GM19452 (cell line): ENCODE measurements around the gene KSR2.

Source experiments
- ATAC-seq: cut with Tn5 transposase; IDR thresholded peaks from one replicate; pipeline ENCODE4 v1.9.1; 2021; ENCODE audit not compliant: unreplicated experiment

KSR2 gene

DNA sequence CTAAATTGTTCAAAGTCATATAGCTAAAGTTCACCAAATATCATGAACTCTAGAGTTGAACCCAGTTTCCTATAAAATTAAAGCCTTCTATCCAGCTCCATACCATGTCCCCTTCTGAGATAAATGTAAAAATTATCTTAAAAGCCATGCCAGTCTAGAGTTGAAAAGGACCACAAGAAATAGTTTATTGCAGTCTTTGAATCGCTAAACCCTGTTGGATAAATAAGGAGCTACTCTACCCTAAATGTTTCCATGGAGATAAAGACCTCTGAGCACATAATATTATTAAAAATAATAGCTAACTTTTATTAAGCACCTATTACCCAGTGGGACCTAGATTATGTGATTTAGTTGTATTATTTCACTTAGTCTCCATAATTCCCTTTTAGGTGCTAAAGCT lies 379.8 kb downstream of the KSR2 start:
- no peak for ATAC-seq

DNA sequence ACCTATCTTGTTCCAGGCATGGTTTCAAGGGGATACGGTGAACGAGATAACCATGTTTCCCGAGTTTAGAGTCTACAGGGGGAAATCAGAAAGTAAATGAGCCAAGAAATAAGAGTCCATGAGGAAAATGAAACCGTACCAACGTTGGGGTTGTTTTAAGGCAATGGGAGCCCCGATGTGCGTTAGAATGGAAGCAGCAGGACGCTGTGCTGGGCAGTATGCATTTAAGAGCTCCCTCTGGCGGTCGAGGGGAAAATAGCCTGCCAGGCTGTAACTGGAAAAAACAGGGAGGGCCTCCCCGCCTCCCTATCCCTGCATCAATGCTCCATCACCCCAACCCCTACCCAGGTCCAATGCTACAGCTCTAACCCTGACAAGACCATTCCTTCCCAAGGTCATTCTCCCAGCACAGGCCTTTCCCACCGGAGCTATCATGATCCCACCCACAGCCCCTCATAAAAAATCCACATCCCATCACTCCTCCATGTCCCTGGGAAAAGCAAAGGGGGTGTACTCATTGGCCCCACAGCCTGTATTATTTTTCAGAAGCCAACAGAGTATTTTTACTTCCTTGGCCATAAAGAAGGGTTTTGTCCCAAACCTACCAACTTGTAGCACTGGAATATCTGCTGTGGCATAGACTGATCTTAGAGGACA lies 381.0 kb downstream of the KSR2 start:
- ATAC-seq: no peak

DNA sequence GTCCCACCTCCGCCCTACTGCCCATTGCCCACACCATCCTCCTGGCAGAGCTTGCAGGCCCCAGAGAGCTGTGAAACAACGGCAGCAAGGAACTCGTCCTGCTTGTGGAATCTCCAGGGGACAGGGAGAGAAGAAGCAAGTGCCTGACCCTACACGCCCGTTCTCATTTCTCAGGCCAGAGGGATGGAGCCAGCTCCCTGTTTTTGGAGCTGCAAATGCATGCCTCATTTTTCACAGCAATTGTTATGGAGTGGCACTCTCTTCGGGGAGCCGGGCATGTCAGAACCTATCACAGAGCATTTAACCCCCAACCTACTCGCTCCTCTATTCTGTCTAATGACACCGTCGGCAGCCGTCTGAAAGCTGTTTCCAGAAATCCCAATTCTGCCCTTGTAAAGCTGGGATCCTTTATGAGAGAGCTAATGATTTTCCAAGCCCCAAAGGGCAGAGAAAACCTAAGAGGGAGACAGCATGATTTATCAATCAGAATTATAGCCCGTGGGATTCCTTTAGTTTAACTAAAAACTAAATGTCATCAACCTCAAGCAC lies 385.0 kb downstream of the KSR2 start:
- no peak for ATAC-seq

DNA sequence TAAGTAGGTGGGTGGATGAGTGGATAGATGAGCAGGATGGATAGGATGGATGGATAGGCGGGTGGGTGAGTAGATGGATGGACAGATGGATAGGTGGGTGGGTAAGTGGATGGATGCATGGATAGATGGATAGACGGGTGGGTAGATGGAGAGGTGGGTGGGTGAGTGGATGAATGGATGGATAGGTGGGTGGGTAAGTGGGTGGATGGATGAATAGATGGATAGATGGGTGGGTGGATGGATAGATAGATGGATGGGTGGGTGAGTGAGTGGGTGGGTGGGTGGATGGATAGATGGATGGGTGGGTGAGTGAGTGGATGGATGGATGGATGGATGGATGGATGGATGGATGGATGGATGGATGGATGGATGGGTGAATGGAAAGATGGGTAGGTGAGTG lies 385.7 kb downstream of the KSR2 start:
- ATAC-seq: no peak

DNA sequence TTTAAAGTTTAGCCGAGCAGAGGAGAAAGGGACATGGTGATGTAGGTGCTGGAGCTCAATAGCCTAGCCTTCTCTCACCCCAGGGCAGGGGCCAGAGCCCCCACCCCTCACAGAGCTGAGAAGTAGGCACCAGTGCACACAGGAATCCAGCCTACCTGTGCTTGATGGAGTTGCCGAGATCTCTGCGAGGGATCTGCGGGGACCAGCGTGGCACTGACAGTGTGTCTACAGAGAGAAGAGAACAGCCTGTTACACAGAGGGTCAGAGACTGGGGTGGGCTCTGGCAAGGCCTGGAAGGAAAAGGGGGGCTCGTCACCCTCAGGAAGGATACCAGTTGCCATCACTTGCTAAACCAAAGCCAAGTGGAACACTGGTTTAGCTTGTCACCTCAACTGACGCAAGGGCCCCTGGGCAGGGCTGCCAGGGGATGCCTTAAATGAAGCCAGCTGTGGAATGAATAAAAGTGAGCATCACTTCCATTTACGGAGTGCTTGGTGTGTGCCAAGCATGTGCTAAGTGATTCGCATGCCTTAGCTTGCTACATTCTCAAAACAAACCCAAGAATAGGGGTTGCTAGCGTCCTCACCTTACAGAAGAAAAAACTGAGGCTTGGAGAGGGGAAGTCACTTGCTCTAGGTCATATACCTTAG lies 386.5 kb downstream of the KSR2 start:
- ATAC-seq: no peak

DNA sequence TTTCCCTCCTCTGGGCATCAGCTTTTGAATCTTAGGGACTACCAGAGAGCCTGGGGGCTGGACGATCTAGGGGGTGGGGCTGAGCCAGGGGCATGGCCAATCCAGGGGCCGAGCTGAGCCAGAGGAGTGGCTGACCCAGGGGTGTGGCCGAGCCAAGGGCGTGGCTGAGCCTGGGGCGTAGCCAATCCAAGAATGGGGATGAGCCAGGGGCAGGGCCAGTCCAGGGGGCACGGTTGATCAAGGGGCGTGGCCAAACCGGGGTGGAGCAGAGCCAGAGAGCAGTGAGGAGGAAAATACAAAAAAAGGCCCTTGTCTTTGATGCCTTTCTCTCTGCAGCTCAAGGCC lies 388.1 kb downstream of the KSR2 start:
- ATAC-seq: no peak

DNA sequence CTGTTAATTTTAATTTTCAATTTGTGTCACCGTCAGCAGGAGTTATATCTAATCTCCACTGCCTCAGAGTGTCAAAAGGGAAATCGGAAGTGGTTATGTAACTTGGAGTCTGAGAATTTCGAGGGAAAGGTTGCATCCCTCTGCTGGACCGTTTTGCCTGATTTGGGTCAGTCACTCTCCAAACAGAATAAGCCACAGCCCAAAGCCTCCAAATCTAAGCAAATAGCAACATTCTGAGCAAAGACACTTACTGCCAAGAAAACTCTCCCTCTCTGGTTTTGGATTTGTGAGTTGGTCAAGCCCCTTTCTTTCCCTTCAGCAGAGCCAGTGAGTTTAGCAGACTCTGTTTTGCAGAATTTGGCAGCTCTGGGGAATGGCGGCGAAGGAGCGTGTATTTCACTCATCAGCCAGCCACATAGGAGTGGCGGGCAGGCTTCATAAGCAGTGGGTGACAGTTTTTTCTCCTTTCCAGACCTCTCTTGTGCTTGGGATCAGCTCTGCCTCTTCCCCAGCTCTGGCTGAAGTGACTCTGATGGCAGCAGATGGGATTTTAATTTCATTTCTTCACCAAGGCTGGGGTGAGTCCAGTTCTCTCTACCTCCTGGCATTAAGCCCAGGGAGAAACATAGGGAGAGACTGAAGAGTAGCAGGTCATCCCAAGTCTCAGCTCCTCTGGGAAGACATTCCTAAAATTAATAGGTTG lies 388.6 kb downstream of the KSR2 start:
- no peak for ATAC-seq

DNA sequence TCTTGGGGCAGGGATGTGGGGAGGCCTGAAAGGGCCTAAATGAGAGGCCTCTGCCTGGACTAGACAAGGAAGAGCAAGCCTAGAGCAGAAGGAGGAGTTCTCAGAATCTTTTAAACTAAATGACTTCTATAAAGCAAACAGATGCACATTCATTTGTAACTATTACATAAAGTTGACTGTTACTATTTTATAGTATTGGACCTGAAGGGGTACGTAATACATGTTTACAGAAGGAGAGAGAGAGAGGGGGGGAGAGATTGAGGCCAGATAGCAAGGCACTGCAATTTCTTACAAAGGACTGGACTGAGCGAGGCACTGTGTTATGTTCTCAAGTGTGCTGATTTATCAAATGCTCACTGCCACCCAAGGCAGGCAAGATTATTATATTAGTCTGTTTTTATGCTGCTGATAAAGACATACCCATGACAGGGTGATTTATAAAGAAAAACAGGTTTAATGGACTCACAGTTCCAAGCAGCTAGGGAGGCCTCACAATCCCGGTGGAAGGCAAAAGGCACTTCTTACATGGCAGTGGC lies 391.6 kb downstream of the KSR2 start:
- no peak for ATAC-seq

DNA sequence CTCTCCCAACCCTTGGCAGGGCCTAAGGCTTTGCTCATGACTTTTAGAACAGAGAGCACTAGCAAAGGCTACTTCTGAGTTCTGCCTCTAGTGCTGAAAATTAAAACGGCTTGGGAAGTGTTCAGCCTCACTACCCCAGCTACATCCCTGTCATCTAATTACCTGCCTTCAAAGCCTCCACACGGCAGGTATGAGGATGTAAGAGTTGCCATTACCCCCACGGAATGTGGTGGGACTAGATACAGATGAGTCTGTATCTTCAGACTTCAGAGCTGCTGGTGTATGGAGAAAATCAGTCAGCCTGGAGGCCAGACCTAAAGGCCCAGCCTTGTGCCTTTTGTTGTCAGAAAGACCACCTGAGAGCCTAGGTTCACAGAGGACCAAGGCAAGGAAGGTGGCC lies 392.7 kb downstream of the KSR2 start:
- no peak for ATAC-seq

DNA sequence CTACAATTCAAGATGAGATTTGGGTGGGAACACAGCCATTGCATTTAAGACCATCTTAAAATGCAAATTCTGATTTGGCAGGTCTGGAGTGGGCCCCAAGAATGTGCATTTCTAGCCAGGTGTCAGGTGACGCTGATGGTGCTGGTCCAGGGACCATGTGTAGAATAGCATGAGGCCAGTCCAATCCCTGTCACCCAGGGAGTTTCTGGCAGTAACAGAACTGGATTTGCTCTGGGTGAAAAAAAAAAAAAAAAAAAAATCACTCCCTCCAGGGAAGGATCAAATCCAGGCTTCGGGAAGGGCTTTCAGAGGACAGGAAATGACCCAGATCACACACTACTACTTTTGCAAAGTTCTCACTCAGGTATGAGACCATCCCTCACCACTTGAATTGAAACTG lies 394.1 kb downstream of the KSR2 start:
- ATAC-seq: no peak

DNA sequence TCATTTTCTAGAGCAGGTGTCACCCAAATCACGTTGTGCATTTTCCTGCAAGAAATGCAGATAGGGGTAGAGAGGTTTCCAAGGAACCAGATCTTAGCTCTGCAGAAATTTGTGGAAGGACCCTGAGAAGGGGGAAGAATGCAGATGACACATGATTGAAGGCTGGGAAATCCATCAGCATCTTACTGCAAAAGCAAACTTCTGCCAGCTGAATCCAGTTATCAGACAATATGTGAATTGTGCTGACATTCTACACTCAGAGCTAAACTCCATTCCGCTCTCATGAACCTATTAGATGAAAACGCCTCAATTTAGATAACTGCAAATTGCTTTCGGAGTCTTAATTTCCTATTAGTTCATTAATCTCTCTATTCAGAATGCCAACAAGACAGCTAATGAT lies 396.0 kb downstream of the KSR2 start:
- no peak for ATAC-seq

DNA sequence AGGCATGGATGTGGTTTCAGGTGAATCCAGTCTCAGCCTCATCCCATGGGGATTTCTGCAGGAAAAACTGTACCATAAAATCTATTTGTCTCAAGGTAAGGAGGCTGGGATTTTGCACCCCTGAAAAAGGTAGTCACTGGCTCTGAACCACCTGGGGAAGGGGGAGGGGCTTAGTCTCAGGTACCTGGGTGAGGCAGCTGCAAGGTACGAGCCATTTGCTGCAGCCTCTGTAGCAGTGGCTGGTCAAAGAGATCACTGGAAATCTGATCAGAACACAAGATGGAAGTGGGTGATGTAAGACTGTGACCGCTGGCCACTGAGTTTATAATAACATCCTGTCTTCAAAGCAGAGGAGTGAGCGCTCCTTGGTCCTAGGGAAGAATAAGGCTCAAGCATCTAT lies 397.5 kb downstream of the KSR2 start:
- ATAC-seq: no peak

DNA sequence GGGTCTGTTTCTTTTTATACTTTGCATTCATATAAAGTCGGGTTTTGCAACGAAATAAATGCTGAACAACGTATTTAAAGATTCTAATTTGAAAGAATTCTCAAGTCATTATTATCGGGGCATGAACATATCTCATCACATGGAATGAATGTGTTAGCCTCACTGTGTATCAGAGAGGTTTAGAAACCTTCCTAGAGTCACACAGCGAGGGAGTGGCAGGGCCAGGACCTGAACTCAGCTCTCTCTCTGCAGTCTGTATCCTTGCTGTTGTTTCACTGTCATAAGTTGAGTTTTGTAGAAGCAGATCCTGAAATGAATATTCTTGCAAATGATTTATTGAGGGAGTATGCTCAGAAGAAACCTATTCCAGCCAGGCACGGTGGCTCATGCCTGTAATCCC lies 398.2 kb downstream of the KSR2 start:
- no peak for ATAC-seq

DNA sequence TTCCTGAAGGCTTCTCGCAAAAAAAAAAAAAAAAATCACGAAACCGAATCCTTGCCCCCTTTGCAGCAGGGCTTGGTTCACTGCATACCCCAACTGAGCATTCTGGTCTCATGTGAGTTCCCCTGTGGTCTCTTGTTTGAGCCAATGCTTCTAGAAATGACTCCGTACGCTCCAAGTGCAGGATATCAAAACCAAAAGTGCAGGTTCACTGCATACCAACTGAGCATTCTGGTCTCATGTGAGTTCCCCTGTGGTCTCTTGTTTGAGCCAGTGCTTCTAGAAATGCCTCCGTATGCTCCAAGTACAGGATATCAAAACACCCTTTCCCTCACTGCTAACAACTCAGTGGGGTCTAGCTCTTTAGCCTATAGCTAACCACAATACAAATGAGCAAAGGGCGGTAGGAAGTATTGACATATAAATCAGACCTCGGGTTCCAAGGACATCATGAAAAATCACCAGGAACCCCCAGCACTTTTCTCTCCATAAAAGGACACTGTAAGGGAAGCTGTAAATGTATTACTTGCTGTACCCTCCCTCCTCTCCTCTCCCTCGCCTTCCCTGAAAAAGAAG lies 401.1 kb downstream of the KSR2 start:
- ATAC-seq: no peak

DNA sequence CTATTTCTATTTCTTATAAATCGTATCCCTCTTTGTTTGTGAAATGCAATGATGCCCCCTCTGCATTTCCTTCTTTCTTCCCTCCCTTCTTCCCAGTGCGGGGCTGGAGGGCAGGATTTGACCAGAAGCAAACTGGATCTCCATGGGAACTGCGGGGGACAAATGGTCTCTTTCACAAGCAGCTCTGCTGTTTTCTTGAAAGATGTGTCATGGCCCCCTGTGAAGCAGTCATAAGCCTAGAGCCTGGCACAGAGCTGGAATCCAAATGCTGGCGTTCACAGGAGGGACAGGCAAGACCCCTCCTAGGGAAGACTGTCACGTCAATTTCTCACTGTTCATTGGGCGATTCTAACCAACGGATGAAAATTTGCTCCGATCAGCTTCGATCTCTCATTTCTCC lies 403.9 kb downstream of the KSR2 start:
- ATAC-seq: no peak

DNA sequence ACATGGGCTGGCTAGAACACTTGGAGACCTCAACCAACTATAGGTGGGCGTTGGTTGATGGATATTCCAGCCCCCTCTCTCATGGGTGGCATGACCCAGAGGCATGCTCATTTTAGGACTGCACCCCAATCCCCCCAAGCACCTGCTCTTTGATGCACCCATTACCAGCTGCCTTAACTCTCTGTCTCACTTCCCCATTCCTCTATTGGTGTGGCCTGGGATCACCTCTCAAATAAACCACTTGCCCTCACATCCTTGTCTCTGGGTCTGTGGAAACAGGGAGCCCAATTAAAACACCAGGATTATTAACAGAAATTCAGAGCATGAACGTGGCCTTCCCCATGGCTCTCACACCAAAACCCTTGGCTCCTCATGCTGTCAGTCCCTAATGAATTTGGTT lies 405.1 kb downstream of the KSR2 start:
- ATAC-seq: no peak

DNA sequence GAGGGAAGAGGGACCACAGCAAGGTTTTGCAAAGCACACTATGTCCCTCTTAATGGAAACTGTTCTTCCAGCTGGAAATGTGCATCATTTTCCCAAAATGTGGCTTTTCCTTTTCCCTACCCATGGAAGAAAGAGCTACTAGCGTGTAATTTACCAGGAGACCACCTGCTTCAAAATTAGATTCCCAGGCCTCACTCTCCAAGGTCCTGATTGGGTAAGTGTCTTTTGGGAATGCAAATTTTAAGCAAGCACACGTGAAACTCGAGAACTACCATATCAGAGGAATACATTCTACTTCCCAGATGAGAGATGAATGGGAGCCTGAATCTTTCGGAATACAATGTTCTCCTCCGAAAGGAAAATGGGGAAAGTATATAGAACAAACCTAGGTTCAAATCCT lies 405.8 kb downstream of the KSR2 start:
- ATAC-seq: no peak

DNA sequence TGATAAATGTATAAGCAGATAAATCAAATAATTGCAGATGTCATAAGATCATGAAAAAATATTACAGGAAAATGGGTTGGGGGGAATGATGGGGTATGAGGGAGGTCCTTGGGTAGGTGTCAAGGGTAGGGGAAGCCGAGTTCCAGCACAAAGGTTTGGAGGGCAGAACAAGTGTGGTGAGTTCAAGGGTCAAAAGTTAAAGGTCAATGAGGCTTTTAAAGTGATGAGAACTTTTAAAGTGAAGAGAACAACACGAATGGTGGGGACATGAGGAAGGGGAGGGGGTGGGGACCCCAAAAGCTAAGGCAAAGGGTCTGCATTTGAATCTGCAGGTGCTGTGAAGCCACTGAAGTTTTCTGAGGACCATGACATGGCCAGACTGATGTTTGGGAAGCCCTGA lies 406.8 kb downstream of the KSR2 start:
- no peak for ATAC-seq

DNA sequence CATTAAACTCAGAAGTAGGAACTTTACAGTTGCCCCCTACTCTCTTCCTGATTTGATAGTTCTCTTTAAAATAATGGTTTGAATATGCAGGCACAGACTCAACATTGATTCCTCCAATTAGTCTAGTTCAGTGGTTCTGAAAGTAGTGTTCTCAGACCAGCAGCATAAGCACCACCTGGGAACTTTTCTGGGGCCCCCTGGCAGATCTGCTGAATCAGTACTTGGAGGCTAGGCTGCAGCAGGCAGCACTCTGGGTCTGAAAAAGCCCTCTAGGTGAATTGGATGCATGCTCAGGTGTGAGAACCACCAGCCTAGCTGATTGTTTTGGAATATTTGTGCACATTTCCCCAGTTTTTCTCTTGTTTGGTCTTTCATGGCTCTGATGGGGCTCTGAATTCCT lies 408.8 kb downstream of the KSR2 start:
- ATAC-seq: no peak

DNA sequence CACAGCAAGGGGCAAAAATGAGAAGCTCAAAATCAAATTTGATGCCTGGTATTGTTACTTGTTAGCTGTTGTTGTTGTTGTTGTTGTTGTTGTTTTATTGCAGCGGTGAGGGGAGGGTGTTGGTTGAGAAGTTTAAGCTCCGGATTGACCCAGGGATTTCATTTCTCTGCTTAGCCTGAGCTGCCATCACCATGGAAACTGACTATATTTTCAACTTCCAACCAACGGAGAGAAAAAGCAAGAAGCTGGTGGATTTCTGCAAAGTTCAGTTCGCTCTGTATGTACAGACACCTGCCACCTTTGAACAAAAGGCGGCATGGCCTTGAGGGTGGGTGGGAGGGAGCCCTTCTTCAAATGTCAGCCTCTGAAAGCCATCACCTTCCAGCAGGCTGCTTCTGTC lies 412.9 kb downstream of the KSR2 start:
- no peak for ATAC-seq

DNA sequence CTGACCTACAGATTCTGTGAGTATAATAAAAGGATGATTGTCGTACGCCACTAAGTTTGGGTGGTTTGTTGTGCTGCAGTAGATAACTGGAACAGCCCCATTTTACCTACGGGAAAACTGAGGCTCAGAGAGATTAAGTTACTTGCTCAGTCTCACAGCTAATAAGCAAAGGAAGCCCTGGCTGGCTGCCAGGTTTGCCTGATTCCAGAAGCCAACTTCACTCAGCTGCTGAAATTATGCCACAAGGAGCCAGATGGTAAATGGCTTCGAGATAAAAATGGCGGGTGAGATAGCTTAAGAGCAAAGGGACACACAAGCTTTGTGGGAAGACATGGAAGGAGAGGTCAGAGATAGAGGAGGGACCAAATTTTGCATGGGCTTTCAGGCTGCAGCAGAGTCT lies 415.8 kb downstream of the KSR2 start:
- ATAC-seq: no peak

DNA sequence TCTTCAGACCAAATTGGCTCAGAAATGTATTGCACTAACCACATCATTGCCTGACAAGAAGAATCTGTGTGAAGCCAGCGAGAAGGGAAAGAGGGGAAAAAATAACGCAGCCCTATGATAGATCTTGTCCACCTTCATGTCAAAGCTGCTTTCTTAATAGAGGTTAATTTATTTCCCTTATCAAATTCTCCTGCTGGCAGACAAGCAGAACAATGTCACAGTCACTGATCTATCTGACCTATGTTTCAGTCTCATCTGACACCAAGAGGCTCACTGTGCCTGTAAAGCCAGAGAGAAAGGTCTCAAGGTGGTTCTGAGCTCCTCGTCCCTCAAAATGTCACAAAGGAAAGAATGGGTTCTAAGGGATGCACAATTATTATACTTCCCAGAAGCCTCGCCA lies 417.1 kb downstream of the KSR2 start:
- ATAC-seq: no peak
